Motor neuron (in vitro differentiated cells): ENCODE measurements around the gene LCE2A. TPM values are rescaled to one million over a fixed set of nuclear protein-coding genes. Genes with fewer than 3 reads are reported as not detected.
A peak's percentile ranks its signal among the peaks of the same experiment; 100 is the strongest.
"Not testable (repeated sequence)": the region's sequence is repeated elsewhere in the genome, so short reads cannot be mapped to it uniquely, and the experiment has no call there.

Experiments used
- ATAC-seq, 8 experiments: fragments of 200-7000 bp; cut with Tn5 transposase; replicated peaks in 6 of 8; 2 replicates each; pipeline ENCODE4 v1.8.0; 2021; ENCODE audit warnings: mild to moderate bottlenecking in 8 of 8, moderate library complexity in 8 of 8
- H3K27ac ChIP-seq, 2 donors: fragments of 250-450 bp; sonication (Bioruptor Pico); 2 replicates each; pipeline ENCODE4 v1.9.0; 2021; ENCODE audit warnings: antibody characterized with exemption in 2 of 2, mild to moderate bottlenecking in 2 of 2, moderate library complexity in 1 of 2
- H3K4me1 ChIP-seq, 2 donors: fragments of 250-450 bp; sonication (Bioruptor Pico); replicated peaks in 1 of 2; 2 replicates each; pipeline ENCODE4 v1.6.1; 2021; ENCODE audit warnings: antibody characterized with exemption in 2 of 2, mild to moderate bottlenecking in 2 of 2, moderate library complexity in 1 of 2
- H3K4me3 ChIP-seq, 5 donors: fragments of 250-450 bp; sonication (Bioruptor Pico); 2 replicates each; pipeline ENCODE4 v1.9.0; 2021; ENCODE audit warnings: antibody characterized with exemption in 5 of 5, mild to moderate bottlenecking in 5 of 5, moderate library complexity in 4 of 5
- WGBS, 10 experiments: fragments of 450-650 bp; shearing (Covaris generic); methylation state at CpG; one replicate each; pipeline ENCODE4 v1.0.0; 2022; 5-methylcytosine and 5-hydroxymethylcytosine counted together
- in situ Hi-C, 9 experiments: fragments of 400-800 bp; cut with MboI; loops; one replicate each; pipeline ENCODE4 v1.15.0; 2021; ENCODE audit warnings: low sequenced_read_pairs in 9 of 9, low pct_unique_long_range_greater_than_20kb in 2 of 9; ENCODE audit not compliant: unreplicated experiment in 9 of 9
- total RNA-seq, 8 experiments: library from RNA; unstranded; fragments of 300-600 nt; gene quantifications; 2 replicates each; pipeline versions ENCODE4 v1.2.3 to v1.2.4, GENCODE V29; 2022

Gene LCE2A
- total RNA-seq, 8 experiments from 2014 or later: 0.62 TPM; not detected in 7

- no peak for ATAC-seq
- Histone ChIP-seq H3K27ac (no peak overlapping the region), H3K4me3 (no peak overlapping the region), H3K4me1 (no peaks in the 10 kb centered on the region)
- in situ Hi-C loops: no loop called here
These were observed 14.3 kb upstream of the LCE2A start for GRCh38 chr1:152683846-152684245.

- in situ Hi-C loops: not testable (repeated sequence)
These were observed 12.3 kb upstream of the LCE2A start, which contains the start of gene LCE2B for GRCh38 chr1:152685823-152686222. LCE2B (plus strand) TSS chr1:152686123; CDS start chr1:152686844, 721 bp downstream.

GRCh38 chr1:152699746-152700145, 1.6 kb downstream of the LCE2A start:
- H3K27ac ChIP-seq: no peak overlapping the region
- H3K4me1 ChIP-seq: no peaks in the 10 kb centered on the region
- in situ Hi-C loops: no loop called here
- no peak for ATAC-seq
- H3K4me3 ChIP-seq: no peak overlapping the region
- WGBS, 10 experiments: 0 to 100% (median 56%) methylated on average over 1 to 4 of the region's 4 CpGs

More at GRCh38 chr1:152685823-152686222, 12.3 kb upstream of the LCE2A start, which contains the start of gene LCE2B:
- not testable (repeated sequence) for H3K4me3 ChIP-seq, ATAC-seq, H3K27ac ChIP-seq, H3K4me1 ChIP-seq
- 20 to 40% methylated on average over 1 of the region's 4 CpGs; no CpG with 5 or more reads in 8 of the 10 experiments for WGBS, 10 experiments

- no peak within 1 kb of the TSS for H3K27ac ChIP-seq
- in situ Hi-C loops: no loop called here
These were observed 9.7 kb downstream of the LCE2A start, which contains the start of gene LCE4A for GRCh38 chr1:152707860-152708259. LCE4A (plus strand) TSS chr1:152708160; CDS start chr1:152709076, 916 bp downstream.

GRCh38 chr1:152718238-152718637, 20.1 kb downstream of the LCE2A start:
- H3K4me1 ChIP-seq: no peaks in the 10 kb centered on the region
- ATAC-seq: no peak
- no peak overlapping the region for H3K4me3 ChIP-seq
- no peak overlapping the region for H3K27ac ChIP-seq
- in situ Hi-C loops: no loop called here

More at GRCh38 chr1:152707860-152708259, 9.7 kb downstream of the LCE2A start, which contains the start of gene LCE4A:
- Histone ChIP-seq H3K4me1 (no peaks in the 10 kb centered on the region), H3K4me3 (no peak within 1 kb of the TSS)
- 0 to 63% (median 13%) methylated on average over 1 to 2 of the region's 2 CpGs; no CpG with 5 or more reads in 1 of the 10 experiments for WGBS, 10 experiments
- no peak for ATAC-seq

- in situ Hi-C loops: no loop called here
- no peaks in the 10 kb centered on the region for H3K4me1 ChIP-seq
- no peak overlapping the region for H3K4me3 ChIP-seq
- ATAC-seq: no peak
- no peak overlapping the region for H3K27ac ChIP-seq
These were observed 27.1 kb downstream of the LCE2A start for GRCh38 chr1:152725261-152725660.

GRCh38 chr1:152728986-152729385, 30.8 kb downstream of the LCE2A start:
- WGBS, 10 experiments: 0 to 83% (median 8%) methylated on average over 1 of the region's 1 CpG; no CpG with 5 or more reads in 5 of the 10 experiments
- Histone ChIP-seq H3K27ac (no peak overlapping the region), H3K4me1 (no peaks in the 10 kb centered on the region), H3K4me3 (no peak overlapping the region)
- in situ Hi-C loops: no loop called here
- no peak for ATAC-seq

- no peak overlapping the region for H3K4me3 ChIP-seq
- no peaks in the 10 kb centered on the region for H3K4me1 ChIP-seq
- 0 to 60% (median 8%) methylated on average over 1 of the region's 1 CpG; no CpG with 5 or more reads in 4 of the 10 experiments for WGBS, 10 experiments
- H3K27ac ChIP-seq: no peak overlapping the region
- in situ Hi-C loops: no loop called here
- ATAC-seq: peak in 2 of 8 experiments; percentile 24 to 32
These were observed 37.5 kb downstream of the LCE2A start for GRCh38 chr1:152735648-152736047.

GRCh38 chr1:152737997-152738396, 39.9 kb downstream of the LCE2A start:
- Histone ChIP-seq H3K4me1 (no peaks in the 10 kb centered on the region), H3K4me3 (no peak overlapping the region), H3K27ac (no peak overlapping the region)
- in situ Hi-C loops: no loop called here
- ATAC-seq: peak in 2 of 8 experiments; percentile 76 to 84
- WGBS, 10 experiments: 10 to 100% (median 48%) methylated on average over 1 to 4 of the region's 5 CpGs; no CpG with 5 or more reads in 2 of the 10 experiments

GRCh38 chr1:152739841-152740240, 41.7 kb downstream of the LCE2A start:
- in situ Hi-C loops: no loop called here
- ATAC-seq: no peak
- no peak overlapping the region for H3K27ac ChIP-seq
- H3K4me1 ChIP-seq: no peaks in the 10 kb centered on the region
- 44 to 80% (median 60%) methylated on average over 2 to 3 of the region's 3 CpGs; no CpG with 5 or more reads in 3 of the 10 experiments for WGBS, 10 experiments
- no peak overlapping the region for H3K4me3 ChIP-seq

GRCh38 chr1:152741656-152742055, 43.5 kb downstream of the LCE2A start:
- Histone ChIP-seq H3K27ac (no peak overlapping the region), H3K4me1 (no peaks in the 10 kb centered on the region), H3K4me3 (no peak overlapping the region)
- no peak for ATAC-seq
- in situ Hi-C loops: no loop called here

- no peak overlapping the region for H3K4me3 ChIP-seq
- in situ Hi-C loops: no loop called here
- ATAC-seq: peak in 2 of 8 experiments; percentile 82 to 89
- no peaks in the 10 kb centered on the region for H3K4me1 ChIP-seq
- 0 to 67% (median 20%) methylated on average over 1 of the region's 2 CpGs; no CpG with 5 or more reads in 3 of the 10 experiments for WGBS, 10 experiments
- no peak overlapping the region for H3K27ac ChIP-seq
These were observed 45.4 kb downstream of the LCE2A start for GRCh38 chr1:152743371-152744145.

GRCh38 chr1:152745289-152745704, 47.2 kb downstream of the LCE2A start:
- Histone ChIP-seq H3K27ac (no peak overlapping the region), H3K4me3 (no peak overlapping the region), H3K4me1 (no peaks in the 10 kb centered on the region)
- ATAC-seq: peak in 1 of 8 experiments; percentile 42
- 38 to 100% (median 75%) methylated on average over 1 to 4 of the region's 4 CpGs; no CpG with 5 or more reads in 2 of the 10 experiments for WGBS, 10 experiments
- in situ Hi-C loops: no loop called here
